Stimulated activated CD8-positive, alpha-beta memory T cell treated with anti-CD3 and anti-CD28 coated beads, Interleukin-15, amount 100 ng/mL, for 1 hour (primary cell): Measurements from ENCODE around the gene ZNF74.
"Not testable (repeated sequence)": the region's sequence is repeated elsewhere in the genome, so short reads cannot be mapped to it uniquely, and the experiment has no call there.

ENCODE experiments used
- DNase-seq: peaks from one replicate; pipeline ENCODE4 v3.0.0-alpha.2; 2020; ENCODE audit warnings: low read depth

ZNF74 gene

DNA sequence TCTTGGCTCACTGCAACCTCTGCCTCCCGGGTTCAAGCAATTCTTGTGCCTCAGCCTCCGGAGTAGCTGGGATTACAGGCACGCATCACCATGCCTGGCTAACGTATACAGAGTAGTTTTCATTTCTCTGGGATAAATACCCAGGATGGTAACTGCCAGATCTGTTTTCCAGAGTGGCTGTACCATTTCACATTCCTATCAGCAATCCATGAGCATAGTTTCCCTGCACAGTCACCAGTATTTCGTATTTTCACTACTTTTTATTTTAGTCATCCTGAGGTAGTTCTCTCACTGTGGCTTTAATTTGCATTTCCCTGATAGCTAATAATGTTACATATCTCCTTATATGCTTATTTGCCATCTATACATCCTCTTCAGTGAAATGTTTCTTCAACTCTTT, 54.7 kb downstream of the ZNF74 start:
- no peak for DNase-seq

DNA sequence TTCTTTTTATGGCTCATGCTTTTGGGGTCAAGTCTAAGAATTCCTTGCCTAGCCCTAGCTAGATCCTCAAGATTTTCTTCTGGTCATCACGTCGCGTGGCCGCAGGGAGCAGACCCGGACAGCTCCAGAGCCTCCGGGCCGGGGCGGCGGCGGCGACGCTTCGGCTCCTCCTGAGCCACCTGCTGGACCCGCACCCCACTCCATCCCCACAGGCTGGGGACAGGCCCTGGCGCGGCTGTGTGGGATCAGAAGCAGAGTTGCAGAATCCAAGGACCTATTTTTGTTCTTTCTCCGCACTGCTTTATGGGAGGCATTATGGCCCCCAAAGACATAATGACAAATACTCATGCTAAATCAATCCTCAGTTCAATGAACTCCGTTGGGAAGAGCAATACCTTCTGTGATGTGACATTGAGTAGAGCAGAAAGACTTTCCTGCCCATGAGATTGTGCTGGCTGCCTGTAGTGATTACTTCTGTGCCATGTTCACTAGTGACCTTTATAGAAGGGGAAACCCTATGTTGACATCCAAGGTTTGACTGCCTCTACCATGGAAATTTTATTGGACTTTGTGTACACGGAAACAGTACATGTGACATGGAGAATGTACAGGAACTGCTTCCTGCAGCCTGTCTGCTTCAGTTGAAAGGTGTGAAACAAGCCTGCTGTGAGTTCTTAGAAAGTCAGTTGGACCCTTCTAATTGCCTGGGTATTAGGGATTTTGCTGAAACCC, 56.0 kb downstream of the ZNF74 start:
- no peak for DNase-seq

DNA sequence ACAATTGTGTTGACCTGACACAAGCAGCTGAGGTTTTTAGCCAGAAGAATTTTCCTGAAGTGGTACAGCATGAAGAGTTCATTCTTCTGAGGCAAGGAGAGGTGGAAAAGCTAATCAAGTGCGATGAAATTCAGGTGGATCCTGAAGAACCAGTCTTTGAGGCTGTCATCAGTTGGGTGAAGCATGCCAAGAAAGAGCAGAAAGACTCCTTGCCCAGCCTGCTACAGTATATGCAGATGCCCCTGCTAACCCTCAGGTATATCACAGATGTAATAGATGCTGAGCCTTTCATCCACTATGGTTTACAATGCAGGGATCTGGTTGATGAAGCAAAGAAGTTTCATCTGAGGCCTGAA, 56.6 kb downstream of the ZNF74 start:
- no peak for DNase-seq

DNA sequence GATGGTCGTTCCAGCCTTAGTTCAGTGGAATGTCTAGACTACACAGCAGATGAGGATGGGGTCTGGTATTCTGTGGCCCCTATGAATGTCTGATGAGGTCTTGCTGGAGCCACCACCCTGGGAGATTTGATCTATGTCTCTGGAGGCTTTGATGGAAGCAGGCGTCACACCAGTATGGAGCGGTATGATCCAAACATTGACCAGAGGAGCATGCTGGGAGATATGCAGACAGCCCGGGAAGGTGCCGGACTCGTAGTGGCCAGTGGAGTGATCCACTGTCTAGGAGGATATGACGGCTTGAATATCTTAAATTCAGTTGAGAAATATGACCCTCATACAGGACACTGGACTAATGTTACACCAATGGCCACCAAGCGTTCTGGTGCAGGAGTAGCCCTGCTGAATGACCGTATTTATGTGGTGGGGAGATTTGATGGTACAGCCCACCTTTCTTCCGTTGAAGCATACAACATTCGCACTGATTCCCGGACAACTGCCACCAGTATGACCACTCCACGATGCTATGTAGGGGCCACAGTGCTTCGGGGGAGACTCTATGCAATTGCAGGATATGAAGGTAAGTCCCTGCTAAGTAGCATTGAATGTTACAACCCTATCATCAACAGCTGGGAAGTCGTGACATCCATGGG, 57.3 kb downstream of the ZNF74 start:
- DNase-seq = not testable (repeated sequence)

DNA sequence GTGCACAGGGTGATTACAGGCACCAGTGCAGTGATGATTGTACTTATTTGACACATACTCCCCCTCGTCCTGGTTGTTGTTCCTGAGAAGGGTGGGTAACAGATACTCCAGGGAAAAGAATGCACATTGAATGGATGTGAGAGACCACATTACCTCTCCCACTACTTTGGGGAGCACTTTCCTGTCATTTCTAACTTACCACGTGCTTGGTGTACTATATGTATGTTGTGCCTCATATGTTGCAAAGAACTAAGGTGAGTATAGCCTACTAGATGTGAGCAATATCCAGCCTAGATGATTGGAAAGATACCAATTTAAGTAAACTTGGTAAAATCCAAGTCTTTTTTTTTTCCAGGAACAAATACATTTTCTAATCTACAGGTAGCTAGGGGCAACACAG, 58.0 kb downstream of the ZNF74 start:
- DNase-seq = no peak

DNA sequence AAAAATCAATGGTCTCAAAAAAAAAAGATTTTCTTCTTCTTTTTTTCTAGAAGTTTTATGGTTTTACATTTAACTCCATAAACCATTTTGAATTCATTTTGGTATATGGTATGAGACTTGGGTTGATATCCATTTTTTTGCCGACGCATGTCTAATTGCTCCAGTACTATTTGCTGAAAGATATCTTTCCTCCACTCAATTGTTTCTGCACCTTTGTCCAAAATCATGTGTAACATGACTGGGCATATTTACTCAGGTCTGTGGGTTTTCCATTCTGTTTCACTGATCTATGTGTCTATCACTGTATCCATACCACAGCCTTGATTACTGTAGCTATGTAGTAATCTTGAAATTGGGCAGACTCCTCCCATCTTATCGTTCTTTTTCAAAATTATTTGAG, 59.3 kb downstream of the ZNF74 start:
- no peak for DNase-seq

DNA sequence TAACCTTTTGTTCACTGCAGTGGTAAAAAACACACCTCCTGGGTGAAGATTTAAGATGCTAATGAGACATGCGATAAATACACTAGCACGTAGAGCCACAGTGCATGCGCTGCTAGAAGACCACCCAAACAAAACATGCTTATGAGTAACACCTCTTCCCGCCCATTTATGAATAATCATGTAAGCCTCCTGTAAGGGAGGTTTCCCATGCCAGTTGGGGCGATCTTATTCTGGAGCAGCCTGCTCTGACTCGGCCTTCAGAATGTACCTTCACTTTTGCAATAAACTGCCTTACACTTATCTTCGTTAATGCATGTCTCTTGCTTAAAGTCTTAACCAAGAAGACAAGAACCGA, 61.7 kb downstream of the ZNF74 start:
- DNase-seq = no peak

DNA sequence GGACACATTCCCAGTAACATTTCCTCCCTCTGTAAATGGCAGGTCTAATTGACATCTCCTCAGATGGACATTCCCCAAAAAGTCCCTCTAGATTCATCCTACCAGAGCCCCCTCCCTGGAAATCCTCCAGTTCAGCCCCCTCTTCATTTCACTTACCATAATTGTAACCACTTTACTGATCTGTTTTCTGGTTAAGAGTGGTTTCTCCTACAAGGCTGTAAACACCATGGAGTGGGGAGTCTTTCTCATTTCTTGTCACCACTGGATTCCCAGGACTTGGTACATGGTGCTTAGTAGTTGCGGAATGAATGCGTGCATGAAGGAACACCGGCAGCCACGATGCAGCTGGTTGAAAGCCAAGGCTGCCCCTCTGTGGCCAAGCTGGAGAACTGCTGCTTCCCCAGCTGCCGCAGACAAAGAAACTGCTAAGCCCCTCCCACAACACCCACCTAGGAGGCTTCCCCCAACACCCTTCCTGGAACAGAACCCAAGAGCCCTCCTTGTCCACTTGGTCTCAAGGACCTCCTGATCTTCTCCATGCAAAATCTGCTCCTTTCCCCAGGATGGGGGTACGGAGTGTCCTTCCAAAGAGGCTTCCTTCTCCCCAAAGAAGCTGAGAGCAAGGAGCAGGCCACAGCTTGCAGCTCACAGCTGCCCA, 62.2 kb downstream of the ZNF74 start:
- DNase-seq = peak; percentile 45

DNA sequence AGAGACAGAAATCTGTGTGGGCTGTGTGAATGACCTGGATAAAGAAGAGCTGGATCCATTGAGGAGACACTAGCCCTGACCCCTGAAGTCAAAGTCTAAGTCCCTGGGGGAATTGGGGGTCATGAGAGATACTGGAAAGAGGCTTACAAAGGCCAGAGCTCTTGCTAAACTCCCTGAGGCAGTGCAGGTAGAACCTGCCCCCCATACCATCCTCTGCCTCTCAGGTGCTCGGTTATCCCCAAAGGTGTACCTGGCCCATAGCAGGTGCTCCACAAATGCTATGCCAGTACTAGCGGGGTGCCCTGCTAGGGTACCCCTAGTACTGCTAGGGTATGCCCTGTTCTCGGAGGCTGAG, 62.7 kb downstream of the ZNF74 start:
- DNase-seq = no peak

DNA sequence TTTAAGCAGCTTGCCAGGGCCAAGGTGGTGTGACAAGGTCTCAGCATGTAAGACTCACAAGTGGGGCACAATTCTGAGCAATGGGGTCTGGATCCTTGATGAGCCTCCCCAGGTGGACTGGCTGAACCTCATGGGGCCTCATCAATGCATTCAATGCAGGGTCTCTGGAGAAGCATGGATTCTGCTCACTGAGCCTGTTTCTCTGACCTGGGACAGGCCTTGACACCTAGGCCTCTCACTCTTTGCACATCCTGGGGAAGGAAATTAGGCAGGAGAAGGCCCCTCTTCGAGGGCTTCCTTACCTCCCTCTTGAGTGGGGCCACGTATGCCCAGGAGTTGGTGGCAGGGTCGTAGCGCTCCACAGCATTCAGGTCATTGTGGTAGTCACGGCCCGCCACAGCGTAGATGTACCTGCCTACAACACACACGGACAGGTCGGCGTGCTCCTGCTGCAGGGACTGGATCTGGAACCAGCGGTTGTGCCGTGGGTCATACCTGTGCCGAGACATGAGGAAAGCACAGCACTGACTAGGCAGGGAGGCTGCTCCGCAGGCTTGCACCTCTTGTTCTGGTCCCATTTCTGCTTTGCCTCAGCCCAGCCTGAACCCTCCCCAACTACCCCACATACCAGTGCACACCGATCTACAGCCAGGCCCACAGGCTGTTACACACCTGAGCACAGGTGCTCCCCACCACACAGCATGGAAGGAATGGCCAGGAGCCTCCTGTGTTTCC, 63.7 kb downstream of the ZNF74 start:
- DNase-seq = no peak
